SK-N-SH treated with all-trans-retinoic acid at 6 μM for 48 hours (cell line): ENCODE measurements around the gene DGKI.

Experiments used
- ATAC-seq: fragments of 200-7000 bp; cut with Tn5 transposase; 3 replicates; pipeline ENCODE4 v1.9.1; 2020; ENCODE audit warnings: mild to moderate bottlenecking, moderate library complexity
- ARNTL ChIP-seq: fragments of 450-650 bp; formaldehyde crosslinking; IDR thresholded peaks from 2 replicates; pipeline ENCODE4 v1.5.0; 2020; ENCODE audit warnings: low read depth, mild to moderate bottlenecking, moderate library complexity, borderline replicate concordance
- BACH2 ChIP-seq: fragments of 250-450 bp; sonication (Bioruptor Pico); IDR thresholded peaks from 2 replicates; pipeline ENCODE4 v1.9.0; 2021; ENCODE audit warnings: mild to moderate bottlenecking, borderline replicate concordance
- CREB5 ChIP-seq: fragments of 250-450 bp; sonication (Bioruptor Pico); IDR thresholded peaks from 2 replicates; pipeline ENCODE4 v1.5.1; 2020; ENCODE audit warnings: low read depth, mild to moderate bottlenecking, moderate library complexity
- CSDC2 ChIP-seq: fragments of 250-450 bp; sonication (Bioruptor Pico); IDR thresholded peaks from 2 replicates; pipeline ENCODE4 v1.5.0; 2020; ENCODE audit warnings: mild to moderate bottlenecking, moderate library complexity
- CSRNP3 ChIP-seq: fragments of 250-450 bp; sonication (Bioruptor Pico); IDR thresholded peaks from 2 replicates; pipeline ENCODE4 v1.5.1; 2021; ENCODE audit warnings: mild to moderate bottlenecking, moderate library complexity
- ESRRG ChIP-seq: fragments of 250-450 bp; sonication (Bioruptor Pico); IDR thresholded peaks from 2 replicates; pipeline ENCODE4 v1.6.1; 2021; ENCODE audit warnings: mild to moderate bottlenecking
- GLIS3 ChIP-seq: fragments of 250-450 bp; sonication (Bioruptor Pico); IDR thresholded peaks from 2 replicates; pipeline ENCODE4 v1.5.0; 2020; ENCODE audit warnings: mild to moderate bottlenecking, moderate library complexity
- ISL1 ChIP-seq: fragments of 250-450 bp; sonication (Bioruptor Pico); IDR thresholded peaks from 2 replicates; pipeline ENCODE4 v2.1.2; 2022; ENCODE audit warnings: mild to moderate bottlenecking, moderate library complexity
- OSR1 ChIP-seq: fragments of 250-450 bp; sonication (Bioruptor Pico); IDR thresholded peaks from 2 replicates; pipeline ENCODE4 v1.8.0; 2022; ENCODE audit warnings: moderate library complexity, mild to moderate bottlenecking, inconsistent platforms
- PATZ1 ChIP-seq: fragments of 250-450 bp; sonication (Bioruptor Pico); IDR thresholded peaks from 2 replicates; pipeline ENCODE4 v1.8.0; 2020; ENCODE audit warnings: mild to moderate bottlenecking, moderate library complexity, borderline replicate concordance
- POU6F1 ChIP-seq: fragments of 250-450 bp; sonication (Bioruptor Pico); IDR thresholded peaks from 2 replicates; pipeline ENCODE4 v1.8.0; 2021; ENCODE audit warnings: low read depth, mild to moderate bottlenecking, moderate library complexity, borderline replicate concordance
- PPARA ChIP-seq: fragments of 250-450 bp; sonication (Bioruptor Pico); IDR thresholded peaks from 2 replicates; pipeline ENCODE4 v1.5.0; 2020; ENCODE audit warnings: mild to moderate bottlenecking, borderline replicate concordance
- RARB ChIP-seq: fragments of 250-450 bp; sonication (Bioruptor Pico); IDR thresholded peaks from 2 replicates; pipeline ENCODE4 v1.8.0; 2021; ENCODE audit warnings: mild to moderate bottlenecking, moderate library complexity
- SNAI2 ChIP-seq: fragments of 250-450 bp; sonication (Bioruptor Pico); IDR thresholded peaks from 2 replicates; pipeline ENCODE4 v1.5.0; 2020; ENCODE audit warnings: mild to moderate bottlenecking, moderate library complexity
- TCF4 ChIP-seq: fragments of 250-450 bp; sonication (Bioruptor Pico); IDR thresholded peaks from 2 replicates; pipeline ENCODE4 v1.8.0; 2021; ENCODE audit warnings: mild to moderate bottlenecking, moderate library complexity, borderline replicate concordance
- TOX ChIP-seq: fragments of 250-450 bp; sonication (Bioruptor Pico); IDR thresholded peaks from 2 replicates; pipeline ENCODE4 v1.8.0; 2021; ENCODE audit warnings: mild to moderate bottlenecking, moderate library complexity, borderline replicate concordance
- TSHZ2 ChIP-seq: fragments of 250-450 bp; sonication (Bioruptor Pico); IDR thresholded peaks from 2 replicates; pipeline ENCODE4 v1.5.0; 2020; ENCODE audit warnings: mild to moderate bottlenecking, moderate library complexity
- ZC3H10 ChIP-seq: fragments of 250-450 bp; sonication (Bioruptor Pico); IDR thresholded peaks from 2 replicates; pipeline ENCODE4 v1.5.1; 2021; ENCODE audit warnings: mild to moderate bottlenecking, moderate library complexity
- ZFP3 ChIP-seq: fragments of 250-450 bp; sonication (Bioruptor Pico); IDR thresholded peaks from 2 replicates; pipeline ENCODE4 v1.5.0; 2020; ENCODE audit warnings: mild to moderate bottlenecking, moderate library complexity
- ZFP30 ChIP-seq: fragments of 450-650 bp; formaldehyde crosslinking; IDR thresholded peaks from 2 replicates; pipeline ENCODE4 v1.5.0; 2022; ENCODE audit warnings: mild to moderate bottlenecking, moderate library complexity
- ZNF70 ChIP-seq: fragments of 450-650 bp; formaldehyde crosslinking; IDR thresholded peaks from 2 replicates; pipeline ENCODE4 v1.5.0; 2020; ENCODE audit warnings: mild to moderate bottlenecking, moderate library complexity
- ZNF8 ChIP-seq: fragments of 450-650 bp; formaldehyde crosslinking; IDR thresholded peaks from 2 replicates; pipeline ENCODE4 v1.5.0; 2020; ENCODE audit warnings: mild to moderate bottlenecking, moderate library complexity

Gene DGKI

GRCh38 chr7:137718355-137718754, 128.4 kb downstream of the DGKI start:
- no peak for ATAC-seq
- TF ChIP-seq ZFP30 (no peak), ZC3H10 (CRISPR knock-in tag) (no peak), ARNTL (CRISPR knock-in tag) (no peak), PPARA (CRISPR knock-in tag) (no peak), TCF4 (no peak), CREB5 (CRISPR knock-in tag) (no peak), POU6F1 (CRISPR knock-in tag) (no peak), ESRRG (CRISPR knock-in tag) (no peak), ZNF70 (CRISPR knock-in tag) (no peak), OSR1 (CRISPR knock-in tag) (no peak), TSHZ2 (no peak)

GRCh38 chr7:137717811-137718271, 128.9 kb downstream of the DGKI start:
- TF ChIP-seq PPARA (CRISPR knock-in tag) (no peak), CREB5 (CRISPR knock-in tag) (no peak)
- TF ChIP-seq, all 23 proteins: peak for 0
- no peak for ATAC-seq

- no peak for ATAC-seq
- TF ChIP-seq SNAI2 (CRISPR knock-in tag) (no peak), ZFP3 (CRISPR knock-in tag) (no peak), TCF4 (no peak), ZNF8 (no peak)
Observed at GRCh38 chr7:137717045-137717444, 129.7 kb downstream of the DGKI start.

GRCh38 chr7:137716061-137716460, 130.7 kb downstream of the DGKI start:
- TF ChIP-seq ISL1 (no peak), CSDC2 (no peak)
- no peak for ATAC-seq

GRCh38 chr7:137715533-137715932, 131.2 kb downstream of the DGKI start:
- no peak for ATAC-seq
- no peak for TF ChIP-seq TSHZ2
- no peak for TF ChIP-seq ARNTL (CRISPR knock-in tag)
- no peak for TF ChIP-seq CSRNP3
- TF ChIP-seq PPARA (CRISPR knock-in tag): no peak
- no peak for TF ChIP-seq ZFP30
- TF ChIP-seq TCF4: no peak
- no peak for TF ChIP-seq TOX
- no peak for TF ChIP-seq GLIS3 (CRISPR knock-in tag)
- no peak for TF ChIP-seq ZFP3 (CRISPR knock-in tag)
- TF ChIP-seq ZNF8: no peak
- no peak for TF ChIP-seq RARB (CRISPR knock-in tag)
- no peak for TF ChIP-seq OSR1 (CRISPR knock-in tag)
- no peak for TF ChIP-seq BACH2 (CRISPR knock-in tag)
- no peak for TF ChIP-seq PATZ1
- TF ChIP-seq ZC3H10 (CRISPR knock-in tag): no peak
